GM18873 (cell line): ENCODE measurements around the gene VSTM4.

Experiments used
- ATAC-seq: cut with Tn5 transposase; IDR thresholded peaks from one replicate; pipeline ENCODE4 v1.9.1; 2021; ENCODE audit warnings: mild to moderate bottlenecking, moderate library complexity, moderate number of reproducible peaks; ENCODE audit not compliant: unreplicated experiment, low FRiP score

VSTM4 gene

GRCh38 chr10:48981310-48981907, 133.9 kb downstream of the VSTM4 start:
- no peak for ATAC-seq

- no peak for ATAC-seq
Measured at GRCh38 chr10:48978318-48978717, 137.0 kb downstream of the VSTM4 start.

GRCh38 chr10:48976196-48976595, 139.1 kb downstream of the VSTM4 start:
- ATAC-seq = no peak

GRCh38 chr10:48974510-48975156, 140.7 kb downstream of the VSTM4 start:
- ATAC-seq = no peak

GRCh38 chr10:48973065-48973464, 142.3 kb downstream of the VSTM4 start:
- ATAC-seq = no peak

GRCh38 chr10:48970654-48971053, 144.7 kb downstream of the VSTM4 start:
- ATAC-seq = no peak

- no peak for ATAC-seq
Measured at GRCh38 chr10:48970046-48970445, 145.3 kb downstream of the VSTM4 start.

- no peak for ATAC-seq
Measured at GRCh38 chr10:48968036-48968435, 147.3 kb downstream of the VSTM4 start.

GRCh38 chr10:48965460-48965859, 149.9 kb downstream of the VSTM4 start:
- ATAC-seq = no peak
